K562 (cell line): ENCODE results near the gene MT4. TPM values are rescaled to one million over a fixed set of nuclear protein-coding genes. Genes with fewer than 3 reads are reported as not detected.

Experiments
- ATAC-seq: fragments of 200-7000 bp; cut with Tn5 transposase; 3 replicates; pipeline ENCODE4 v1.9.1; 2020; ENCODE audit warnings: moderate library complexity
- BruUV-seq: library from RNA; stranded (reverse); fragments of 400-500 nt; replicated peaks from 2 replicates; lab custom pipeline; 2021; lab: Mats Ljungman, UMichigan
- CTCF ChIA-PET: fragments of 300-600 bp; formaldehyde crosslinking; extraction: SDS; loops from one replicate; lab custom pipeline; 2021; ENCODE audit warnings: low intra/inter-chr PET ratio; lab: Yijun Ruan, JAX
- POLR2A ChIA-PET: fragments of 300-600, 350-650 bp; sonication (Branson Sonifier 250); formaldehyde crosslinking; extraction: SDS; loops from one replicate; lab custom pipeline; 2021; ENCODE audit warnings: antibody characterized with exemption, inconsistent platforms; lab: Yijun Ruan, JAX
- DNase-seq, 4 experiments: peaks; one replicate each; pipeline versions ENCODE4 v3.0.0 to v3.0.0-alpha.2; 2011 to 2018; ENCODE audit warnings: low spot score in 3 of 4, mixed read lengths in 3 of 4; ENCODE audit errors: extremely low read depth in 1 of 4
- FAIRE-seq: peaks from 2 replicates; lab custom pipeline; 2011; peaks lifted over from hg19 to GRCh38; lab: Jason Lieb, UNC
- H2AFZ ChIP-seq: 2 replicates; pipeline ENCODE4 v1.6.0; 2011; ENCODE audit warnings: low read depth, low read length, control low read depth, inconsistent platforms
- H3K27ac ChIP-seq: fragments of 200-600 bp; 3 replicates; pipeline ENCODE4 v1.8.0; 2011; ENCODE audit warnings: low read depth, mild to moderate bottlenecking, control low read depth, inconsistent platforms, low read length, moderate library complexity, mixed read lengths; ENCODE audit errors: extremely low read depth
- H3K27me3 ChIP-seq, 2 experiments: fragments of 300-600 bp in 1 of 2; 2 replicates in 1 of 2; 3 replicates in 1 of 2; pipeline versions ENCODE4 v1.6.0 to v1.8.0; 2011; ENCODE audit warnings: inconsistent platforms in 2 of 2, low read length in 2 of 2, mild to moderate bottlenecking in 1 of 2, mixed read lengths in 1 of 2, moderate library complexity in 1 of 2; ENCODE audit not compliant: control insufficient read depth in 2 of 2, insufficient read depth in 2 of 2
- H3K36me3 ChIP-seq: fragments of 300-600 bp; 3 replicates; pipeline ENCODE4 v1.8.0; 2011; ENCODE audit warnings: mild to moderate bottlenecking, low read length, inconsistent platforms; ENCODE audit not compliant: control insufficient read depth, insufficient read depth
- H3K4me1 ChIP-seq, 2 experiments: fragments of 200-600 bp in 1 of 2; replicated peaks in 1 of 2; 2 replicates in 1 of 2; 3 replicates in 1 of 2; pipeline versions ENCODE4 v1.5.1 to v1.8.0; 2011; ENCODE audit warnings: inconsistent platforms in 2 of 2, low read length in 2 of 2, mild to moderate bottlenecking in 1 of 2, mixed read lengths in 1 of 2, moderate library complexity in 1 of 2; ENCODE audit not compliant: control insufficient read depth in 2 of 2, insufficient read depth in 2 of 2
- H3K4me2 ChIP-seq: 2 replicates; pipeline ENCODE4 v1.6.1; 2011; ENCODE audit warnings: low read length, control low read depth, inconsistent platforms, mixed read lengths; ENCODE audit not compliant: insufficient read depth
- H3K4me3 ChIP-seq: fragments of 200-600 bp; sonication (generic), shearing (Covaris generic); 2 replicates; pipeline ENCODE4 v1.5.1; 2016; ENCODE audit warnings: control low read depth, inconsistent platforms
- H3K79me2 ChIP-seq: fragments of 200-600 bp; 3 replicates; pipeline ENCODE4 v1.8.0; 2011; ENCODE audit warnings: low read length, inconsistent platforms; ENCODE audit not compliant: control insufficient read depth, insufficient read depth
- H3K9ac ChIP-seq, 2 experiments: 2 replicates each; pipeline versions ENCODE4 v1.6.0 to v1.6.1; 2011; ENCODE audit warnings: low read depth in 2 of 2, low read length in 2 of 2, control low read depth in 1 of 2, inconsistent platforms in 1 of 2, mild to moderate bottlenecking in 1 of 2, mixed read lengths in 1 of 2; ENCODE audit not compliant: insufficient read depth in 1 of 2
- H3K9me1 ChIP-seq: one replicate; pipeline ENCODE4 v1.6.0; 2011; ENCODE audit warnings: inconsistent platforms, mild to moderate bottlenecking, low read length, moderate library complexity; ENCODE audit not compliant: control insufficient read depth, insufficient read depth
- H3K9me3 ChIP-seq: replicated peaks from 2 replicates; pipeline ENCODE4 v1.5.1; 2011; ENCODE audit warnings: low read depth, low read length, inconsistent platforms; ENCODE audit not compliant: control insufficient read depth, insufficient read depth
- H4K20me1 ChIP-seq: replicated peaks from 2 replicates; pipeline ENCODE4 v1.6.1; 2011; ENCODE audit warnings: low read length, inconsistent platforms, mixed read lengths; ENCODE audit not compliant: control insufficient read depth, insufficient read depth
- COPS2 ChIP-seq: fragments of 450-650 bp; conservative IDR thresholded peaks from 2 replicates; pipeline ENCODE4 v1.6.1; 2016; ENCODE audit warnings: mild to moderate bottlenecking, moderate library complexity
- ILF3 ChIP-seq: fragments of 450-650 bp; IDR thresholded peaks from 2 replicates; pipeline ENCODE4 v1.6.1; 2018; ENCODE audit warnings: antibody characterized with exemption, mild to moderate bottlenecking, moderate library complexity, borderline replicate concordance
- MYC ChIP-seq, 2 experiments: fragments of 250-450 bp in 1 of 2; sonication (Bioruptor Pico) in 1 of 2; IDR thresholded peaks; 2 replicates each; pipeline versions ENCODE4 v1.5.1 to v1.6.1; 2012 to 2021; ENCODE audit warnings: low read depth in 2 of 2, borderline replicate concordance in 1 of 2, improper control_type of control experiment in 1 of 2, low read length in 1 of 2, mild to moderate bottlenecking in 1 of 2, moderate library complexity in 1 of 2
- NCOA1 ChIP-seq: fragments of 450-650 bp; IDR thresholded peaks from 2 replicates; pipeline ENCODE4 v1.6.1; 2016; ENCODE audit warnings: low read depth
- NCOA4 ChIP-seq: fragments of 450-650 bp; IDR thresholded peaks from 2 replicates; pipeline ENCODE4 v1.6.1; 2018; ENCODE audit warnings: mild to moderate bottlenecking; ENCODE audit not compliant: partially characterized antibody
- NFXL1 ChIP-seq: fragments of 450-650 bp; formaldehyde crosslinking; IDR thresholded peaks from 2 replicates; pipeline ENCODE4 v1.4.0; 2021; ENCODE audit warnings: mild to moderate bottlenecking
- POU5F1 ChIP-seq: fragments of 150-350 bp; IDR thresholded peaks from 2 replicates; pipeline ENCODE4 v1.6.1; 2014; ENCODE audit warnings: borderline replicate concordance, low read length, low read depth, mild to moderate bottlenecking; ENCODE audit not compliant: partially characterized antibody
- SMAD4 ChIP-seq: fragments of 250-450 bp; sonication (Bioruptor Pico); conservative IDR thresholded peaks from 2 replicates; pipeline ENCODE4 v1.8.0; 2021; ENCODE audit warnings: inconsistent platforms, mild to moderate bottlenecking, moderate library complexity
- TAF7 ChIP-seq: fragments of 450-650 bp; IDR thresholded peaks from 2 replicates; pipeline ENCODE4 v1.6.1; 2016; ENCODE audit warnings: missing genetic modification characterization, missing compliant biosample characterization
- TAF9B ChIP-seq: fragments of 450-650 bp; IDR thresholded peaks from 2 replicates; pipeline ENCODE4 v1.6.1; 2018; ENCODE audit warnings: mild to moderate bottlenecking; ENCODE audit not compliant: partially characterized antibody
- TSC22D4 ChIP-seq: fragments of 450-650 bp; IDR thresholded peaks from 2 replicates; pipeline ENCODE4 v1.6.1; 2016; ENCODE audit warnings: missing genetic modification characterization, missing biosample characterization, control low read depth
- ZNF121 ChIP-seq: sonication (generic); formaldehyde crosslinking; conservative IDR thresholded peaks from 2 replicates; pipeline ENCODE4 v1.8.0; 2022; ENCODE audit warnings: missing genetic modification reagents
- WGBS: fragments of 100-300 bp; shearing (Covaris generic); methylation state at CpG from one replicate; pipeline ENCODE4 v1.1.6; 2016; ENCODE audit warnings: low coverage, mixed read lengths; ENCODE audit not compliant: insufficient coverage; ENCODE audit errors: missing lambda C conversion rate; 5-methylcytosine and 5-hydroxymethylcytosine counted together
- in situ Hi-C: fragments of 300-500 bp; cut with MboI; formaldehyde crosslinking; loops from 4 replicates; pipeline ENCODE4 v1.15.0; 2018; ENCODE audit warnings: inconsistent platforms, mixed read lengths
- intact Hi-C: fragments of 100-400 bp; cut with micrococcal nuclease; formaldehyde crosslinking; loops from 2 replicates; pipeline ENCODE4 v1.14.2; 2022
- polyA plus RNA-seq, 8 experiments: library from polyadenylated mRNA; depleted of rRNA in 4 of 8; stranded (reverse) in 5 of 8; unstranded in 3 of 8; fragments of >200 nt; fragmentation: Nextera tagmentation in 2 of 8; fragmentation: Illumina TruSeq in 1 of 8; extraction: Ambion mirVana in 2 of 8; extraction: Trizol in 1 of 8; gene quantifications; 2 replicates each; pipeline versions ENCODE4 v1.2.1 to v1.2.3, GENCODE V29; 2011 to 2014; ENCODE audit warnings: inconsistent platforms in 1 of 8, missing spikeins in 1 of 8
- total RNA-seq, 7 experiments: library from RNA; depleted of rRNA in 6 of 7; stranded (reverse); fragments of >200 nt in 6 of 7; fragmentation: Illumina TruSeq in 2 of 7; extraction: Trizol in 2 of 7; gene quantifications; 2 replicates each; pipeline versions ENCODE4 v1.2.1 to v1.2.3, GENCODE V29; 2011 to 2021; ENCODE audit warnings: low replicate concordance in 1 of 7

The MT4 gene
- total and polyA plus RNA-seq, 9 of the 15 experiments (the other 6 are each of a cell fraction or from before 2014, with no cell fraction given): not detected

- H3K27me3 ChIP-seq: no peaks in the 10 kb centered on the region
- H3K9me3 ChIP-seq: no peaks in the 10 kb centered on the region
- H3K9ac ChIP-seq: no peak overlapping the region
- intact Hi-C loops (loop anchor here (10.0 kb wide), 1 partner anchor 161 kb away; no protein-coding TSS in a partner anchor), in situ Hi-C loops (no loop called here)
- no peak for DNase-seq
- no peaks in the 10 kb centered on the region for H3K9me1 ChIP-seq
- H3K79me2 ChIP-seq: no peaks in the 10 kb centered on the region
- H4K20me1 ChIP-seq: no peaks in the 10 kb centered on the region
- FAIRE-seq: no peak
- ChIA-PET POLR2A (interaction anchor here (0.9 to 1.4 kb wide), 4 partner anchors 9 to 45 kb away, joined by 3 to 6 read pairs (median 4); no protein-coding TSS in a partner anchor), CTCF (no interaction called here)
- H2AFZ ChIP-seq: no peak overlapping the region
- BruUV-seq: no TSS peak
- no peaks in the 10 kb centered on the region for H3K36me3 ChIP-seq
- no peak overlapping the region for H3K4me2 ChIP-seq
- WGBS: 45% methylated on average over 6 of the region's 6 CpGs
- no peak for TF ChIP-seq POU5F1
- TF ChIP-seq TAF9B: no peak
- TF ChIP-seq MYC (IDR thresholded peaks at IDR 0.05; ENCODE audit: low read depth, low read length): no peak
- TF ChIP-seq MYC (CRISPR knock-in tag; IDR thresholded peaks at IDR 0.05; ENCODE audit: borderline replicate concordance, low read depth): no peak
- no peak for TF ChIP-seq NCOA4
- TF ChIP-seq NCOA1: no peak
- TF ChIP-seq TSC22D4 (tag): no peak
- TF ChIP-seq ZNF121 (CRISPR knock-in tag): no peak
- TF ChIP-seq TAF7 (tag): no peak
- TF ChIP-seq NFXL1 (CRISPR knock-in tag): no peak
- no peak for TF ChIP-seq COPS2
- no peak for TF ChIP-seq SMAD4
- no peak for TF ChIP-seq ILF3
- ATAC-seq: no peak
- no peak overlapping the region for H3K27ac ChIP-seq
- H3K4me3 ChIP-seq: no peak overlapping the region
- H3K4me1 ChIP-seq: peaks cover 9 to 13% of the 10 kb centered on the region in 2 experiments
Observed at GRCh38 chr16:56515665-56516064, 49.2 kb upstream of the MT4 start.
